Measurements from ENCODE around the gene OBSCN. TPM values are rescaled to one million over a fixed set of nuclear protein-coding genes. Genes with fewer than 3 reads are reported as not detected.

Gene OBSCN
- total RNA-seq, 2 donors from 2014 or later = 34.3 to 45.2 TPM

DNA sequence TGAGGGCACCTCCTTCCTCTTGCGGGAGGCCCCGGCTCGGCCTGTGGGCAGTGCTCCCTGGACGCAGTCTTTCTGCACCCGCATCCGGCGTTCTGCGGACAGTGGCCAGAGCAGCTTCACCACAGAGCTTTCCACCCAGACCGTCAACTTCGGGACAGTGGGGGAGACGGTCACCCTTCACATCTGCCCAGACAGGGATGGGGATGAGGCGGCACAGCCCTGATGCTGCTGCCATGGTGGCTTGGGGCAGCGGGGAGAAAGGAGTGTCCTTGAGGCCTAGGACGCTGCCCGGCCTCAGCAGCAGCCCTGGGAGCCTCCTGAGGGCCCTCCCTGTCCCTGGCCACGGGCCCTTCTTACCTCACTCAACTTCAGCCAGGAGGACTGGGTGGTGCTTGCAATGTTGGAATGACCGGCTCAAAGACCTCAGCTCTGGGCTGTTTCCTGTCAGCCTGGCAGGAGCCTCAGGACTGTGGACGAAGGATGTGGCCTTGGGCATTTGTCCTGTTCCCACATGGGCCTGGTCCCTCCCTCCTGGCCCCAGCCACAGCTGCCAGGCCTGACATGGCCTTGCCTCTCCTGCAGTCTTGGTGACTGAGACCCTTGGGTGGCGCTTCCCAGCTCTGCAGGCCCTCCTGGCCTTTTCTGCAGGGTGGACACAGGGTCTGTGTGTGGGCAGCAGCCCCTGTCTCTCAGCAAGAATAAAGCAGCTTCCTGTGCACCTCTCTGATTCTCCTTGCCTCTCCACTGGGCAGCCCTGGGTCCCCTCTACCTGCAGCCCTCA lies 152.9 kb downstream of the OBSCN start:
- H3K27ac ChIP-seq = no peak overlapping the region
- H3K4me1 ChIP-seq (replicated peaks) = no peaks in the 10 kb centered on the region
- peaks cover 2% of the 10 kb centered on the region for H3K27me3 ChIP-seq (replicated peaks; ENCODE audit: insufficient read depth)
- intact Hi-C loops (cut with DNase I) = no loop called here
- WGBS = 92% methylated on average over 18 of the region's 19 CpGs
- no peak overlapping the region for H3K4me3 ChIP-seq
- TF ChIP-seq, protein P1, sequence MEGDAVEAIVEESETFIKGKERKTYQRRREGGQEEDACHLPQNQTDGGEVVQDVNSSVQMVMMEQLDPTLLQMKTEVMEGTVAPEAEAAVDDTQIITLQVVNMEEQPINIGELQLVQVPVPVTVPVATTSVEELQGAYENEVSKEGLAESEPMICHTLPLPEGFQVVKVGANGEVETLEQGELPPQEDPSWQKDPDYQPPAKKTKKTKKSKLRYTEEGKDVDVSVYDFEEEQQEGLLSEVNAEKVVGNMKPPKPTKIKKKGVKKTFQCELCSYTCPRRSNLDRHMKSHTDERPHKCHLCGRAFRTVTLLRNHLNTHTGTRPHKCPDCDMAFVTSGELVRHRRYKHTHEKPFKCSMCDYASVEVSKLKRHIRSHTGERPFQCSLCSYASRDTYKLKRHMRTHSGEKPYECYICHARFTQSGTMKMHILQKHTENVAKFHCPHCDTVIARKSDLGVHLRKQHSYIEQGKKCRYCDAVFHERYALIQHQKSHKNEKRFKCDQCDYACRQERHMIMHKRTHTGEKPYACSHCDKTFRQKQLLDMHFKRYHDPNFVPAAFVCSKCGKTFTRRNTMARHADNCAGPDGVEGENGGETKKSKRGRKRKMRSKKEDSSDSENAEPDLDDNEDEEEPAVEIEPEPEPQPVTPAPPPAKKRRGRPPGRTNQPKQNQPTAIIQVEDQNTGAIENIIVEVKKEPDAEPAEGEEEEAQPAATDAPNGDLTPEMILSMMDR (IDR thresholded peaks at IDR 0.05) = no peak
- TF ChIP-seq POLR2AphosphoS5 (IDR thresholded peaks at IDR 0.05) = no peak
- no peak for TF ChIP-seq POLR2A (IDR thresholded peaks at IDR 0.05)
- H3K36me3 ChIP-seq = no peaks in the 10 kb centered on the region
- DNase-seq (ENCODE audit: low spot score) = no peak
- H3K9me3 ChIP-seq = no peaks in the 10 kb centered on the region

DNA sequence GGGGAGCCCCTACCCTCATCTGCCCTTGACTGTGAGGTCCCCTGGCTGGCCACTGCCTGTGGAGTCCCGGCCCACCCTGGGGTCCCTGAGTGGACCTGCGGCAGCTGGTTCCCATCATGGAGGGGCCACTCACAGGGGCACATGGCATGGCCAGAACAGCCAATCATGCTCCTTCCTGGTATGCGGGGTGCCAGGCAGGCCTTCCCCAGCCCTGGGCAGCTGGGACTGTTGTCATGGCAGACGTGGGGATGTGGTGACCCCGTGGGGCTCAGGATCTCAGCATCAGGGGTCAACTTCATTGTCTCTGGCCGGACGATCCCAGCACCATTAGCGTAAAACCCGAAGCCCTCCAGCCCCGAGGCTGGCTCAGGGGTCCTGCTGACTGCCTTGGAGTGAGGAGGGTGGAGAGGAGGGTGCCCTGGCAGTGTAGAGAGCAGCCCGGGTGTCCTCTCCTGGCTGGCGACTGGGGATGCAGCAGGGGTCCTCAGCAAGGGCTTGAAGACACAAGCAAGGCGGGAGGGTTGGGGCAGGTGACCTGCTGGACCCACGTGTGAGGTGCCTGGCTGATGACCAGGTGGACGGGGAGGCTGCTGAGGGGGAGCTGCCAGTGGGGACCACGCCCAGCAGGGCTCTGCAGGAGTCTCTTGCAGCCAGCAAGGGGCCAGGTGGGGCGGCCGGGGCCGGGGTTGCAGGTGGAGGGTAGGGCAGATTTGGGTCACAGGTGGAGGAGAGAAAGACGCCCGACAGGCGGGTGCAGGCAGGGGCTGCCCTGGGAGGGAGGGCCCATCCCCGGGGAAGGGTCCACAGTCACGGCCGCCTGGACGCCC lies 153.7 kb downstream of the OBSCN start:
- intact Hi-C loops (cut with DNase I) = no loop called here
- TF ChIP-seq POLR2AphosphoS5 (IDR thresholded peaks at IDR 0.05) = no peak
- TF ChIP-seq, protein P1 (IDR thresholded peaks at IDR 0.05) = no peak
- no peak for TF ChIP-seq POLR2A (IDR thresholded peaks at IDR 0.05)
- Histone ChIP-seq H3K27me3 (replicated peaks; ENCODE audit: insufficient read depth) (peaks cover 3% of the 10 kb centered on the region), H3K27ac (no peak overlapping the region), H3K9me3 (no peaks in the 10 kb centered on the region), H3K36me3 (no peaks in the 10 kb centered on the region), H3K4me1 (replicated peaks) (no peaks in the 10 kb centered on the region), H3K4me3 (no peak overlapping the region)
- WGBS = 77% methylated on average over 22 of the region's 26 CpGs
- no peak for DNase-seq (ENCODE audit: low spot score)

DNA sequence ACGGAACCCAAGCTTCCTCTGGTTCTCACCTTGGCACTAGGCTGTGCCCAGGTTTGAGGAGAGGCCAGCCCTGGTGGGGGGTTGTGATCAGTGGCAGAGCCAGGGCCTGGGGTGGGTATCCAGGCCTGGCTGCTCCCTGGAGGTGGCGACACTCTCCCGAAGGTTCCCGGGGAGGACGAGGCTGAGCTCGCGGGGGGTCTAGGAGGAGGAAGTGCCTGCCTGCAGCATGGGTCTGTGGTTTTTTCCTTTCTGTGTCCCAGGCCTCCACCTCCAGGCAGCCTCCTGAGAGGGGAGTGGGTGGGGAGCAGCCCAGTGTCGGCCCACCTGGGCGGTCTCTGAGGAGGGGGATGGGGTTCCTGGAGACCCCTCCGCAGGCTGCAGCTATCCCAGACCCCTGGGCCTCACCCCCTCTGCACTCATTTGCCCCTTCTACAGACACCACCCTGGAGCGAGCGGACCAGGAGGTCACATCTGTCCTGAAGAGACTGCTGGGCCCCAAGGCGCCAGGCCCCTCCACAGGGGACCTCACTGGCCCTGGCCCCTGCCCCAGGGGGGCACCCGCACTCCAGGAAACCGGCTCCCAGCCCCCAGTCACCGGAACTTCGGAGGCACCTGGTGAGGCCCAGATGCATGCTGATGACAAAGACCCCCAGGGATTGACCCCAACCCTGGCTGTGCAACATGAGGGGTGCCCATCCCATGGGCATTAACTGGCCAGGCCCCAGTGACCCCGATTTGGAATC lies 154.5 kb downstream of the OBSCN start:
- H3K36me3 ChIP-seq = no peaks in the 10 kb centered on the region
- peaks cover 3% of the 10 kb centered on the region for H3K27me3 ChIP-seq (replicated peaks; ENCODE audit: insufficient read depth)
- H3K4me1 ChIP-seq (replicated peaks) = no peaks in the 10 kb centered on the region
- no peak for DNase-seq (ENCODE audit: low spot score)
- WGBS = 85% methylated on average over 18 of the region's 18 CpGs
- no peak overlapping the region for H3K27ac ChIP-seq
- TF ChIP-seq, protein P1 (IDR thresholded peaks at IDR 0.05) = no peak
- TF ChIP-seq POLR2A (IDR thresholded peaks at IDR 0.05) (no peak), POLR2AphosphoS5 (IDR thresholded peaks at IDR 0.05) (no peak)
- intact Hi-C loops (cut with DNase I) = no loop called here
- no peaks in the 10 kb centered on the region for H3K9me3 ChIP-seq
- H3K4me3 ChIP-seq = no peak overlapping the region

DNA sequence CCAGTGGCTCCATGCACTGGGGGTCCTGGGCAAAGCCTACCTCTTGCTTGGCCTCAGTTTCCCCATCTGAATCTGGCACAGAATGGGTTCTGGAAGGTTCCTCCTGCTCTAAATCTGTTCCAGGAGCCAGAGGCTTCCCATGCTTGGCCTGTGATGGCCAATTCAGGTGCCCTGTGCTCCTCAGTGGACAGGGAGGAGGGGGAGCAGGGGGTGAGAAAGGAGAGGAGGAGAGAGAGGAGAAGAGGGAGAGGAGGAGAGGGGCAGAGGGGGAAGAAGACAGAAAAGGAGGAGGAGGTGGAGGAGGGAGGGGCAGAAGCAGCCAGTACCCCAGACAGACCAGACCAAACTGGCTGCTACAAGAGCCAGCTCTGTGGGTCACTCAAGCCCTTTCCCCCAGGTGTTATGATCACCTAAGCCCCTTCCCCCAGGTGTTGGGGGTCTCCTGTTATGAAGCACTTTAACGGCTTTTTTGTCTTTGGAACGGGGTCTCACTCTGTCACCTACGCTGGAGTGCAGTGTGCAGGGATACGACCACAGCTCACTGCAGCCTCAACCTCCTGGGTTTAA lies 155.1 kb downstream of the OBSCN start:
- no peak for DNase-seq (ENCODE audit: low spot score)
- H3K9me3 ChIP-seq = no peaks in the 10 kb centered on the region
- TF ChIP-seq, protein P1 (IDR thresholded peaks at IDR 0.05) = no peak
- no peak for TF ChIP-seq POLR2A (IDR thresholded peaks at IDR 0.05)
- no peak for TF ChIP-seq POLR2AphosphoS5 (IDR thresholded peaks at IDR 0.05)
- peaks cover 3% of the 10 kb centered on the region for H3K27me3 ChIP-seq (replicated peaks; ENCODE audit: insufficient read depth)
- intact Hi-C loops (cut with DNase I) = no loop called here
- no peak overlapping the region for H3K4me3 ChIP-seq
- no peaks in the 10 kb centered on the region for H3K36me3 ChIP-seq
- WGBS = 90% methylated on average over 4 of the region's 4 CpGs
- no peaks in the 10 kb centered on the region for H3K4me1 ChIP-seq (replicated peaks)
- no peak overlapping the region for H3K27ac ChIP-seq

All from prostate gland (tissue), 2 donors.